SJSA1 (cell line): ENCODE data around the gene DPEP3. TPM values are rescaled to one million over a fixed set of nuclear protein-coding genes. Genes with fewer than 3 reads are reported as not detected.
"Not testable (repeated sequence)": the region's sequence is repeated elsewhere in the genome, so short reads cannot be mapped to it uniquely, and the experiment has no call there.

Source experiments
- DNase-seq, 2 experiments: peaks; one replicate each; pipeline ENCODE4 v3.0.0-alpha.2; 2015 to 2020; ENCODE audit warnings: low spot score in 2 of 2, low read depth in 1 of 2
- H3K27ac ChIP-seq: fragments of 250-450 bp; sonication (Bioruptor Pico); 2 replicates; pipeline ENCODE4 v1.5.1; 2020; ENCODE audit warnings: mild to moderate bottlenecking, moderate library complexity
- H3K27me3 ChIP-seq: fragments of 250-450 bp; sonication (Bioruptor Pico); replicated peaks from 2 replicates; pipeline ENCODE4 v1.5.1; 2020; ENCODE audit warnings: mild to moderate bottlenecking, moderate library complexity
- H3K36me3 ChIP-seq: fragments of 250-450 bp; sonication (Bioruptor Pico); 2 replicates; pipeline ENCODE4 v1.5.1; 2020; ENCODE audit warnings: mild to moderate bottlenecking
- H3K4me1 ChIP-seq: fragments of 250-450 bp; sonication (Bioruptor Pico); replicated peaks from 2 replicates; pipeline ENCODE4 v1.6.1; 2021; ENCODE audit warnings: mild to moderate bottlenecking
- H3K4me3 ChIP-seq: fragments of 250-450 bp; sonication (Bioruptor Pico); 2 replicates; pipeline ENCODE4 v1.5.1; 2020; ENCODE audit warnings: mild to moderate bottlenecking
- H3K9me3 ChIP-seq: fragments of 250-450 bp; sonication (Bioruptor Pico); replicated peaks from 2 replicates; pipeline ENCODE4 v1.5.1; 2020; ENCODE audit warnings: mild to moderate bottlenecking
- total RNA-seq: library from RNA; depleted of rRNA; stranded (reverse); fragments of >200 nt; shearing (Covaris generic); gene quantifications from 2 replicates; pipeline ENCODE4 v1.2.3, GENCODE V29; 2014

DPEP3 gene
- total RNA-seq, 1 experiment from 2014 or later, result not detected

DNA sequence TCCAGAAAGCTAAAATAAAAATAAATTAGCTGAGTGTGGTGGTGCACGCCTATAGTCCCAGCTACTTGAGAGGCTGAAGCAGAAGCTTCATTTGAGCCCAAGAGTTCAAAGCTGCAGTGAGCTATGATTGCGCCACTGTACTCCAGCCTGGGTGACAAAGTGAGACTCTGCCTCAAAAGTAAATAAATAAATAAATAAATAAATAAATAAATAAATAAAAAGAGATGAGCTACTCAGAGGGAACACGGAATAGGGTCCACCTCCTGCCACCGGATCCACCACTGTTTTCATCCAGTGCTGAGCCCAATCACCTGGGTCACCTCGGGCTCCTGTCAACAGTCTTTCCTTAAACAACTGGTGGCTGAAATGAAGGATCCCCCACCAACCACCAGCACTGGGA is 6.7 kb upstream of the DPEP3 start:
- DNase-seq, result no peak
- no peaks in the 10 kb centered on the region for H3K36me3 ChIP-seq
- H3K4me1 ChIP-seq, result peaks cover 5% of the 10 kb centered on the region
- no peaks in the 10 kb centered on the region for H3K27me3 ChIP-seq
- H3K27ac ChIP-seq, result no peak overlapping the region
- H3K9me3 ChIP-seq, result no peaks in the 10 kb centered on the region
- H3K4me3 ChIP-seq, result no peak overlapping the region

GRCh38 chr16:67982011-67982696 is 1.9 kb upstream of the DPEP3 start:
- no peak overlapping the region for H3K27ac ChIP-seq
- H3K4me3 ChIP-seq, result no peak overlapping the region
- H3K9me3 ChIP-seq, result no peaks in the 10 kb centered on the region; the same call in 1 of the 2 replicates
- DNase-seq, result no peak
- H3K27me3 ChIP-seq, result no peaks in the 10 kb centered on the region
- no peaks in the 10 kb centered on the region for H3K36me3 ChIP-seq
- H3K4me1 ChIP-seq, result peaks cover 5% of the 10 kb centered on the region

DNA sequence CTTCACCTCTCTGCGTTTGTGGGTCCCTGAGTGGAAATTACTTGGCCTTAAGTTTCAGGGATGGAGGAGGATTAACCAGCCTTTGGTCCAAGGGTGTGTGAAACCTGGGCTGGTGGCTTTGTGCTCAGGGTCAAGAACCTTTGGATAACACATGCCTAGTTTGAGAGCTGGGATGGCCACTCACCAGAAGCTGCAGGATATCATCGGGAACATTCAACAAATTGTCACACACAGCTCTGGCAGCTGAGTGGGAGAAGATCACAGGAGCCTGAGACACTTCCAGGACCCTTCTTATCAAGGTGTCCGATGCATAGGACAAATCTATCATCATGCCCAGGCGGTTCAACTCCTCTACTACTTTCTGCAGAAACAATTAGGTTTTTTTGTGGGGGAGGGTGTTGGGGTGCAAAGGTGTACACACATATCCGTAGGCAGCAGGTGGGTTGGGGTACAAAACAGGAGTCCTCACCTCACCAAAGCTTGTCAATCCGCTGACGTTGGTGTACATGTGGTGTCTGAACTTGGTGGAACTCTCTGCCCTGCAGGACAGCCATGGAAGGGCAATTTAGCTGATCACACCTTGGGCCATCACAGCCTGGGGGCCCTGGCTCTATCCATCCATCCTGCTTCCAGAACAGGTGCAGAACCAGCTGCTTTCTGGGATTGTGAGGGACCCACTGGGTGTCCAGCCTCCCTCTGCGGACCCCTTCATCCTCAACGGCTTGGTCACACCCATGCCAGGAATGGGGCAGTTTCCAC is 2.7 kb downstream of the DPEP3 start:
- no peak overlapping the region for H3K4me3 ChIP-seq
- no peaks in the 10 kb centered on the region for H3K4me1 ChIP-seq
- no peak overlapping the region for H3K27ac ChIP-seq
- H3K9me3 ChIP-seq, result no peaks in the 10 kb centered on the region; the same call in 1 of the 2 replicates
- DNase-seq, result no peak
- no peaks in the 10 kb centered on the region for H3K36me3 ChIP-seq
- H3K27me3 ChIP-seq, result no peaks in the 10 kb centered on the region

DNA sequence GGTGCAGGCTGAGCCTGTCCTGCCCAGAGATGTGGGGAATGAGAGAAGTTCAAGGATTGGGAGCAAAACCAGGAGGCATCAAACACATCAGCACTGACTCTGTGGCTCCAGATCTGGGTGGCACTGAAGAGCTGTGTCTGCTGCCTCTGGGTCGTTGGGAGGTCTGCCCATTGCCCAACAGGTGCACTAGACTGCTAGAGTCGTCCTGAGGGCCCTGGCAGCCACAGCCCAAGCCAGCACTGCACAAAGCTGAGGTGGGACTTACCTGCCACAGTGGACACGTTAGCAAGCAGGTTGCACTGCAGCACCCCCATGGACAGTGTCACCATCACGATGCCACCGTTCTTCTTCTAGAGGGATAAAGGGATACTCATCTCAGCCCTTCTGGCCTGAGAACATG is 3.3 kb downstream of the DPEP3 start:
- Histone ChIP-seq H3K36me3 (no peaks in the 10 kb centered on the region), H3K27ac (no peak overlapping the region), H3K9me3 (no peaks in the 10 kb centered on the region; the same call in 1 of the 2 replicates), H3K27me3 (no peaks in the 10 kb centered on the region), H3K4me1 (no peaks in the 10 kb centered on the region), H3K4me3 (no peak overlapping the region)
- DNase-seq, result no peak

GRCh38 chr16:67976205-67976604 is 4.1 kb downstream of the DPEP3 start:
- H3K36me3 ChIP-seq, result no peaks in the 10 kb centered on the region
- H3K27ac ChIP-seq, result no peak overlapping the region
- no peak for DNase-seq

DNA sequence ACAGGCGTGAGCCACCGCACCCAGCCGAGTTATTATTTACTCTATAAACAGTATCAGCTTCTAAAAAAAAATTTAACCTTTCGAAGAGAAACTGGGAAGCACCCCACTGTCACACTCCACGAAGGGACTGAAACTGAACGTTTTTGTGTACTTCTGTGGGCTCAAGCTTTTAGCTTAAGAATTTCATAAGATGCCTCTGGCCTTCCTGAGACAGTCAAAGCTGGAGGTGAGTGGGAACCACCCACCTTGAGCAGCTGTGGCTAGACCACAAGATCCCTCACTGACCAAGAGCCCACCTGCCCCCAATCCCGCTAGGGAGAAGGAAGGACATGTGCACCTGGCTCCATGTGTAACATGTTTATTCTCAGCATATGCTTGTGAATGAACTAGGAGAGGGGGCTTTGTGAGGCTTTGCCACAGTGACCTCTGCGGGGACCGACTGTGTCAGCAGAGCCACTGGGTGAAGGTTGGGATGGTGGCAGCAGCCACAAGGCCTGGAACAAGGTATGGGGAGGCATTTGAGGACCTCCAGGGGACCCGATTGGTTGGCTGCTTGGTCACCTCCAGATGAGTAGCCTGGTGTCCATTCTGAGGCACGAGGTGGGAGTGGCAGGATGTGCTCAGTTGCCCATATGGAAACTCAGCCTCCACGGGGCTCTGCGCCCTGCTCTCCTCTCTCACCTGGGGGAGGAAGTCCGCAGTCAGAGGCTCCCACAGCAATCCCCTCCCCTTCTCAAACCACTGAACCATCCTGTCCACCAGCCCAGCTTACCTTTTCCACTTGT is 4.8 kb downstream of the DPEP3 start:
- H3K9me3 ChIP-seq, result no peaks in the 10 kb centered on the region; the same call in 1 of the 2 replicates
- DNase-seq, result no peak
- no peaks in the 10 kb centered on the region for H3K4me1 ChIP-seq
- H3K36me3 ChIP-seq, result no peaks in the 10 kb centered on the region
- H3K4me3 ChIP-seq, result no peak overlapping the region
- H3K27ac ChIP-seq, result no peak overlapping the region
- H3K27me3 ChIP-seq, result no peaks in the 10 kb centered on the region

More at GRCh38 chr16:67976205-67976604, 4.1 kb downstream of the DPEP3 start:
- Histone ChIP-seq H3K4me1 (no peaks in the 10 kb centered on the region), H3K27me3 (no peaks in the 10 kb centered on the region), H3K4me3 (no peak overlapping the region), H3K9me3 (no peaks in the 10 kb centered on the region; the same call in 1 of the 2 replicates)

DNA sequence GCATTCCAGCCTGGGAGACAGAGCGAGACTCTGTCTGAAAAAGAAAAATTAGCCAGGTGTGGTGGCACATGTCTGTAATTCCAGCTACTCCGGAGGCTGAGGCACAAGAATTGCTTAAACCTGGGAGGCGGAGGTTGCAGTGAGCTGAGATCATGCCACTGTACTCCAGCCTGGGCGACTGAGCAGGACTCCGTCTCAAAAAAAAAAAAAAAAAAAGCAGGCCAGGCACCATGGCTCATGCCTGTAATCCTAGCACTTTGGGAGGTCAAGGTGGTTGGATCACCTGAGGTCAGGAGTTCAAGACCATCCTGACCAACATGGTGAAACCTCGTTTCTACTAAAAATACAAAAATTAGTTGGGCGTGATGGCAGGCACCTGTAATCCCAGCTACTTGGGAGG is 8.0 kb downstream of the DPEP3 start:
- not testable (repeated sequence) for H3K9me3 ChIP-seq, H3K4me3 ChIP-seq, H3K27ac ChIP-seq, DNase-seq, H3K4me1 ChIP-seq, H3K27me3 ChIP-seq
- H3K36me3 ChIP-seq, result peaks cover 11% of the 10 kb centered on the region

GRCh38 chr16:67971111-67971510 is 9.2 kb downstream of the DPEP3 start:
- DNase-seq, result no peak
- Histone ChIP-seq H3K27ac (no peak overlapping the region), H3K9me3 (peaks cover 4% of the 10 kb centered on the region), H3K36me3 (peaks cover 23% of the 10 kb centered on the region), H3K4me1 (peaks cover 18% of the 10 kb centered on the region), H3K4me3 (no peak overlapping the region), H3K27me3 (no peaks in the 10 kb centered on the region)

- Histone ChIP-seq H3K4me3 (no peak overlapping the region), H3K4me1 (peaks cover 26% of the 10 kb centered on the region), H3K9me3 (peaks cover 4% of the 10 kb centered on the region), H3K27me3 (no peaks in the 10 kb centered on the region), H3K36me3 (peaks cover 40% of the 10 kb centered on the region), H3K27ac (no peak overlapping the region)
- DNase-seq, result no peak
These were observed 10.9 kb downstream of the DPEP3 start for GRCh38 chr16:67969254-67970039.

GRCh38 chr16:67968400-67969253 is 11.7 kb downstream of the DPEP3 start, which contains the start of gene SLC12A4:
TSS of gene SLC12A4 (minus strand) at chr16:67968637. CDS start at chr16:67968553, 84 bp downstream.
- H3K9me3 ChIP-seq, result peaks cover 4% of the 10 kb centered on the region
- peak; percentile 80 to 92 for DNase-seq
- H3K27me3 ChIP-seq, result no peaks in the 10 kb centered on the region
- peaks cover 26% of the 10 kb centered on the region for H3K4me1 ChIP-seq
- peaks cover 48% of the 10 kb centered on the region for H3K36me3 ChIP-seq
- H3K4me3 ChIP-seq, result peak within 1 kb of the TSS; percentile 98
- peak within 1 kb of the TSS; percentile 97 for H3K27ac ChIP-seq

- Histone ChIP-seq H3K4me1 (peaks cover 26% of the 10 kb centered on the region), H3K4me3 (peak overlapping the region; percentile 98), H3K27ac (peak overlapping the region; percentile 97), H3K9me3 (peaks cover 4% of the 10 kb centered on the region), H3K27me3 (no peaks in the 10 kb centered on the region), H3K36me3 (peaks cover 55% of the 10 kb centered on the region)
- peak in 1 of 2 experiments; percentile 61 for DNase-seq
These were observed 12.3 kb downstream of the DPEP3 start for GRCh38 chr16:67967958-67968399.

- Histone ChIP-seq H3K9me3 (peaks cover 4% of the 10 kb centered on the region), H3K27me3 (no peaks in the 10 kb centered on the region), H3K4me3 (peak overlapping the region; percentile 98), H3K36me3 (peaks cover 61% of the 10 kb centered on the region), H3K4me1 (peaks cover 26% of the 10 kb centered on the region), H3K27ac (peak overlapping the region; percentile 97)
- DNase-seq, result peak in 1 of 2 experiments; percentile 36
These were observed 12.9 kb downstream of the DPEP3 start for GRCh38 chr16:67967183-67967957.
